Caco-2 (cell line): ENCODE measurements around the gene FBXW9. TPM values are rescaled to one million over a fixed set of nuclear protein-coding genes. Genes with fewer than 3 reads are reported as not detected.

Experiments
- BruUV-seq: library from RNA; stranded (reverse); fragments of 400-500 nt; replicated peaks from 2 replicates; lab custom pipeline; 2021; lab: Mats Ljungman, UMichigan
- CTCF ChIA-PET: fragments of 300-600 bp; sonication (Branson Sonifier 250); formaldehyde crosslinking; loops from one replicate; lab custom pipeline; 2022; ENCODE audit warnings: antibody characterized with exemption; lab: Charles Lee
- POLR2A ChIA-PET: fragments of 300-600 bp; sonication (Branson Sonifier 250); formaldehyde crosslinking; loops from one replicate; lab custom pipeline; 2022; ENCODE audit warnings: antibody characterized with exemption; lab: Charles Lee
- DNase-seq, 2 experiments: peaks; one replicate each; pipeline versions ENCODE4 v3.0.0 to v3.0.0-alpha.2; 2020 to 2022
- H3K27me3 ChIP-seq: replicated peaks from 2 replicates; pipeline ENCODE4 v1.6.0; 2011; ENCODE audit warnings: low read length; ENCODE audit not compliant: control insufficient read depth, insufficient read depth
- H3K36me3 ChIP-seq: 2 replicates; pipeline ENCODE4 v1.5.1; 2011; ENCODE audit warnings: low read length; ENCODE audit not compliant: control insufficient read depth, insufficient read depth
- H3K4me1 ChIP-seq: fragments of 250-450 bp; sonication (Bioruptor Pico); 2 replicates; pipeline ENCODE4 v1.5.1; 2020; ENCODE audit warnings: mild to moderate bottlenecking
- H3K4me3 ChIP-seq: 2 replicates; pipeline ENCODE4 v1.5.1; 2011; ENCODE audit warnings: low read depth, mild to moderate bottlenecking, control low read depth, low read length
- H3K9me3 ChIP-seq: fragments of 250-450 bp; sonication (Bioruptor Pico); 2 replicates; pipeline ENCODE4 v1.5.1; 2020; ENCODE audit warnings: mild to moderate bottlenecking, moderate library complexity
- H3K27ac Mint-ChIP-seq: one replicate; pipeline ENCODE4 v1.8.0; 2022; ENCODE audit warnings: mixed read lengths; ENCODE audit not compliant: unreplicated experiment
- H3K27me3 Mint-ChIP-seq: one replicate; pipeline ENCODE4 v1.8.0; 2022; ENCODE audit warnings: mixed read lengths; ENCODE audit not compliant: insufficient read depth, unreplicated experiment
- H3K36me3 Mint-ChIP-seq: one replicate; pipeline ENCODE4 v1.8.0; 2022; ENCODE audit warnings: mild to moderate bottlenecking, mixed read lengths; ENCODE audit not compliant: insufficient read depth, unreplicated experiment
- H3K4me1 Mint-ChIP-seq: one replicate; pipeline ENCODE4 v1.8.0; 2022; ENCODE audit warnings: low read depth, mixed read lengths; ENCODE audit not compliant: unreplicated experiment
- H3K4me3 Mint-ChIP-seq: one replicate; pipeline ENCODE4 v1.8.0; 2022; ENCODE audit warnings: mild to moderate bottlenecking, moderate library complexity, mixed read lengths; ENCODE audit not compliant: unreplicated experiment
- H3K9me3 Mint-ChIP-seq: one replicate; pipeline ENCODE4 v1.8.0; 2022; ENCODE audit warnings: mixed read lengths; ENCODE audit not compliant: unreplicated experiment
- CTCF ChIP-seq, 2 experiments: fragments of 200-600 bp in 1 of 2; IDR thresholded peaks; 1 replicate in 1 of 2; 2 replicates in 1 of 2; pipeline versions ENCODE4 v1.5.1 to v1.8.0; 2011 to 2022; ENCODE audit warnings: antibody characterized with exemption in 1 of 2, control low read depth in 1 of 2, inconsistent platforms in 1 of 2, low read depth in 1 of 2, low read length in 1 of 2, mild to moderate bottlenecking in 1 of 2, moderate library complexity in 1 of 2; ENCODE audit not compliant: insufficient read depth in 1 of 2, severe bottlenecking in 1 of 2, unreplicated experiment in 1 of 2
- intact Hi-C: fragments of 100-400 bp; cut with micrococcal nuclease; formaldehyde crosslinking; loops from one replicate; pipeline ENCODE4 v1.10.0; 2022; ENCODE audit not compliant: unreplicated experiment
- total RNA-seq: library from RNA; stranded (reverse); gene quantifications from 2 replicates; pipeline ENCODE4 v1.2.3, GENCODE V29; 2022

Gene FBXW9
- total RNA-seq, 1 experiment from 2014 or later: 8.3 TPM

- intact Hi-C loops: no loop called here
- Histone ChIP-seq H3K36me3 (peaks cover 7% of the 10 kb centered on the region), H3K4me1 (no peaks in the 10 kb centered on the region), H3K27me3 (no peaks in the 10 kb centered on the region), H3K4me3 (no peak overlapping the region), H3K9me3 (no peaks in the 10 kb centered on the region)
- no peaks in the 10 kb centered on the region for H3K4me1 Mint-ChIP-seq
- no peak overlapping the region for H3K4me3 Mint-ChIP-seq
- ChIA-PET POLR2A (no interaction called here), CTCF (no interaction called here)
- DNase-seq: no peak
- H3K9me3 Mint-ChIP-seq: no peaks in the 10 kb centered on the region
- no peaks in the 10 kb centered on the region for H3K27me3 Mint-ChIP-seq
- H3K27ac Mint-ChIP-seq: no peak overlapping the region
- H3K36me3 Mint-ChIP-seq: peaks cover 87% of the 10 kb centered on the region
- TF ChIP-seq CTCF (IDR thresholded peaks at IDR 0.05; ENCODE audit: insufficient read depth in 1 of 2, low read depth in 1 of 2, low read length in 1 of 2, severe bottlenecking in 1 of 2, unreplicated experiment in 1 of 2): no peak
- no TSS peak for BruUV-seq
Observed at GRCh38 chr19:12708641-12709040, 12.2 kb upstream of the FBXW9 start.

DNA sequence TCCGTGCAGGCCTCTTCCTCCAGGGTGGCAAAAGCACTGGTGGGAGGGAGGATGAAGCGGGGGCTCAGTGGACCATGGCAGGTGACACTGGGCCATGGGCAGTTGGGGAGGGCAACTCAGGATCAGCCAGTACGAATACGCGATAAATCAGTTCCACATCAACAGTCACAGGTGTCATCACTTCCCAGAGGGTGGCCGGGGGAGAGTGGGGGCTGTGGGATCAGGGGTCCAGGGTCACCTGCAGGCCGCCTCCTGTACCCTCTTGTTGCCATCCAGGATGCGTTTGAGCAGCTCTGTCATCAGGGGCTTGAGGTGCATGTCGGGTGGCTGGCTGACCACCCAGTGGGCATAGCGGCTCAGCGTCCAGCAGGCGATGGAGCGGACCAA lies 9.9 kb upstream of the FBXW9 start:
- CTCF ChIA-PET: no interaction called here
- H3K4me1 ChIP-seq: no peaks in the 10 kb centered on the region
- POLR2A ChIA-PET: interaction anchor here (0.7 kb wide), 1 partner anchor 15 kb away, joined by 3 read pairs; no protein-coding TSS in a partner anchor

DNA sequence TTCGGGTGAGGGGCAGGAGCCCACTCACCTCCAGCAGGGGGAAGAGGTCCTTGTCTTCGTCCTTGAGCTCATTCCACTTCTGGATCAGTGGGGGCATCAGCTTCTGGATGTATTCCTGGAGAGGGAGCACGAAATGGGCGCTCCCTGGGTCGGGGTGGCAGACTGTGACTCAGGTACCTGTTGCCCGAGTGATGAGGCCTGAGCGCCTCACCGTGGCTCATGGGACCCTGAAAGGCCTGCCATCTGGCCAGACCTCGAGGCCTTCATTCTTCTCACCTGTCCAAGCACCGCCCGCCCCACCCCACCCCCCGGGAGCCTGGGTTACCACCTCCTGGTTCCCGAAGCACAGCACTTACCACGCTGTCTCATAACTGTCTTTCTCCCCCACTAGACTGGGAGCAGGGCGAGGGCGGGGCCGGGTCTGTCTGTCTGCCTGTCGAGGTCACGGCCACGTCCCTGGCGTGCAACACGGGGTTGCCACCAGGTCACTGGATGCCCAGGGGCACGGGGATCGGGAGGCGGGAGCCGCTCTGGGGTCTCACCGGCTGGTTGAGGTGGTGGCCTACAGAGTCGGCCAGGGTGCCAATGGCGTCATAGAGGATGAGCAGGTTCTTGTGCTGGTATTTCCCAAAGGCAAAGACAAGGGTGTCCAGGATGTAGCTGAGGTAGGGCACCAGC lies 9.4 kb upstream of the FBXW9 start:
- Mint-ChIP-seq H3K27ac (no peak overlapping the region), H3K36me3 (peaks cover 98% of the 10 kb centered on the region), H3K9me3 (no peaks in the 10 kb centered on the region), H3K27me3 (no peaks in the 10 kb centered on the region), H3K4me3 (no peak overlapping the region), H3K4me1 (no peaks in the 10 kb centered on the region)
- Histone ChIP-seq H3K4me3 (no peak overlapping the region), H3K36me3 (peaks cover 7% of the 10 kb centered on the region; the same call in 1 of the 2 replicates), H3K4me1 (no peaks in the 10 kb centered on the region), H3K9me3 (no peaks in the 10 kb centered on the region), H3K27me3 (no peaks in the 10 kb centered on the region)
- BruUV-seq: no TSS peak
- intact Hi-C loops: no loop called here
- POLR2A ChIA-PET: no interaction called here
- no peak for DNase-seq
- CTCF ChIA-PET: no interaction called here
- TF ChIP-seq CTCF (IDR thresholded peaks at IDR 0.05; ENCODE audit: insufficient read depth in 1 of 2, low read depth in 1 of 2, low read length in 1 of 2, severe bottlenecking in 1 of 2, unreplicated experiment in 1 of 2): no peak

More for the DNA sequence above, 9.9 kb upstream of the FBXW9 start:
- no peak for DNase-seq
- H3K27ac Mint-ChIP-seq: no peak overlapping the region
- no peaks in the 10 kb centered on the region for H3K9me3 Mint-ChIP-seq
- no peaks in the 10 kb centered on the region for H3K27me3 ChIP-seq
- no peaks in the 10 kb centered on the region for H3K9me3 ChIP-seq
- BruUV-seq: no TSS peak
- H3K36me3 ChIP-seq: peaks cover 7% of the 10 kb centered on the region; the same call in 1 of the 2 replicates
- no peak overlapping the region for H3K4me3 ChIP-seq
- H3K4me1 Mint-ChIP-seq: no peaks in the 10 kb centered on the region
- no peak overlapping the region for H3K4me3 Mint-ChIP-seq
- intact Hi-C loops: no loop called here
- H3K36me3 Mint-ChIP-seq: peaks cover 98% of the 10 kb centered on the region
- TF ChIP-seq CTCF (IDR thresholded peaks at IDR 0.05; ENCODE audit: insufficient read depth in 1 of 2, low read depth in 1 of 2, low read length in 1 of 2, severe bottlenecking in 1 of 2, unreplicated experiment in 1 of 2): no peak
- H3K27me3 Mint-ChIP-seq: no peaks in the 10 kb centered on the region
